ENCODE results near the gene WDFY4.

The WDFY4 gene

GRCh38 chr10:48762064-48763042, 77.7 kb downstream of the WDFY4 start:
- Histone ChIP-seq H3K56ac (ENCODE audit: low read length) (no peak overlapping the region), H3K4ac (ENCODE audit: low read depth, low read length) (no peak overlapping the region), H3K27ac (ENCODE audit: low read depth, low read length) (no peak overlapping the region), H3K79me2 (ENCODE audit: control insufficient read depth, insufficient read depth, low read length) (no peaks in the 10 kb centered on the region), H3K79me1 (ENCODE audit: low read length) (no peaks in the 10 kb centered on the region), H3K4me2 (ENCODE audit: low read length) (no peak overlapping the region), H3K27me3 (ENCODE audit: insufficient read depth, low read length, poor library complexity) (no peaks in the 10 kb centered on the region), H3K4me1 (ENCODE audit: control insufficient read depth, low read depth, low read length) (no peaks in the 10 kb centered on the region), H3K23ac (ENCODE audit: low read length) (no peak overlapping the region), H3K36me3 (ENCODE audit: control insufficient read depth, insufficient read depth, low read length) (no peaks in the 10 kb centered on the region), H2BK15ac (replicated peaks; ENCODE audit: low read depth) (no peak overlapping the region), H2BK5ac (ENCODE audit: low read length) (no peak overlapping the region), H3K9ac (ENCODE audit: low read length) (no peak overlapping the region), H4K5ac (ENCODE audit: low read length) (no peak overlapping the region), H3K4me3 (ENCODE audit: low read length) (no peak overlapping the region), H3K18ac (ENCODE audit: low read length) (no peak overlapping the region), H2BK120ac (ENCODE audit: low read depth, low read length) (no peak overlapping the region), H4K8ac (ENCODE audit: low read depth, low read length) (no peak overlapping the region), H2AK5ac (ENCODE audit: low read length) (no peak overlapping the region)
- DNase-seq = no peak
- WGBS (ENCODE audit: extremely low coverage, insufficient coverage, low lambda C conversion rate) = no CpG with 5 or more reads among the region's 6 CpGs

- no peak overlapping the region for H4K8ac ChIP-seq (ENCODE audit: low read depth, low read length)
- no peak overlapping the region for H3K4me2 ChIP-seq (ENCODE audit: low read length)
- no peak overlapping the region for H4K5ac ChIP-seq (ENCODE audit: low read length)
- no peak overlapping the region for H2BK5ac ChIP-seq (ENCODE audit: low read length)
- H3K56ac ChIP-seq (ENCODE audit: low read length) = no peak overlapping the region
- no peak overlapping the region for H2BK15ac ChIP-seq (replicated peaks; ENCODE audit: low read depth)
- H2AK5ac ChIP-seq (ENCODE audit: low read length) = no peak overlapping the region
- no peak overlapping the region for H3K23ac ChIP-seq (ENCODE audit: low read length)
- H3K27ac ChIP-seq (ENCODE audit: low read depth, low read length) = no peak overlapping the region
- no peaks in the 10 kb centered on the region for H3K36me3 ChIP-seq (ENCODE audit: control insufficient read depth, insufficient read depth, low read length)
- no peak for DNase-seq
- no peak overlapping the region for H3K9ac ChIP-seq (ENCODE audit: low read length)
- H3K4ac ChIP-seq (ENCODE audit: low read depth, low read length) = no peak overlapping the region
- H3K27me3 ChIP-seq (ENCODE audit: insufficient read depth, low read length, poor library complexity) = no peaks in the 10 kb centered on the region
- H3K4me1 ChIP-seq (ENCODE audit: control insufficient read depth, low read depth, low read length) = no peaks in the 10 kb centered on the region
- no peak overlapping the region for H3K18ac ChIP-seq (ENCODE audit: low read length)
- H3K79me1 ChIP-seq (ENCODE audit: low read length) = no peaks in the 10 kb centered on the region
- WGBS (ENCODE audit: extremely low coverage, insufficient coverage, low lambda C conversion rate) = no CpG with 5 or more reads among the region's 5 CpGs
- no peaks in the 10 kb centered on the region for H3K79me2 ChIP-seq (ENCODE audit: control insufficient read depth, insufficient read depth, low read length)
- H2BK120ac ChIP-seq (ENCODE audit: low read depth, low read length) = no peak overlapping the region
- no peak overlapping the region for H3K4me3 ChIP-seq (ENCODE audit: low read length)
Measured at GRCh38 chr10:48763403-48763965, 78.8 kb downstream of the WDFY4 start.

GRCh38 chr10:48764486-48764885, 79.8 kb downstream of the WDFY4 start:
- no peaks in the 10 kb centered on the region for H3K79me2 ChIP-seq (ENCODE audit: control insufficient read depth, insufficient read depth, low read length)
- H3K27me3 ChIP-seq (ENCODE audit: insufficient read depth, low read length, poor library complexity) = no peaks in the 10 kb centered on the region
- DNase-seq = no peak
- WGBS (ENCODE audit: extremely low coverage, insufficient coverage, low lambda C conversion rate) = no CpG with 5 or more reads among the region's 4 CpGs
- H2BK15ac ChIP-seq (replicated peaks; ENCODE audit: low read depth) = no peak overlapping the region
- H3K4me3 ChIP-seq (ENCODE audit: low read length) = no peak overlapping the region
- no peak overlapping the region for H2BK5ac ChIP-seq (ENCODE audit: low read length)
- no peak overlapping the region for H2BK120ac ChIP-seq (ENCODE audit: low read depth, low read length)
- H4K5ac ChIP-seq (ENCODE audit: low read length) = no peak overlapping the region
- no peaks in the 10 kb centered on the region for H3K79me1 ChIP-seq (ENCODE audit: low read length)
- no peak overlapping the region for H3K27ac ChIP-seq (ENCODE audit: low read depth, low read length)
- no peak overlapping the region for H3K56ac ChIP-seq (ENCODE audit: low read length)
- no peaks in the 10 kb centered on the region for H3K36me3 ChIP-seq (ENCODE audit: control insufficient read depth, insufficient read depth, low read length)
- H3K23ac ChIP-seq (ENCODE audit: low read length) = no peak overlapping the region
- no peak overlapping the region for H3K18ac ChIP-seq (ENCODE audit: low read length)
- H4K8ac ChIP-seq (ENCODE audit: low read depth, low read length) = no peak overlapping the region
- no peak overlapping the region for H3K4me2 ChIP-seq (ENCODE audit: low read length)
- H3K4me1 ChIP-seq (ENCODE audit: control insufficient read depth, low read depth, low read length) = no peaks in the 10 kb centered on the region
- no peak overlapping the region for H3K4ac ChIP-seq (ENCODE audit: low read depth, low read length)
- no peak overlapping the region for H3K9ac ChIP-seq (ENCODE audit: low read length)
- no peak overlapping the region for H2AK5ac ChIP-seq (ENCODE audit: low read length)

- no peak overlapping the region for H3K9ac ChIP-seq (ENCODE audit: low read length)
- no peaks in the 10 kb centered on the region for H3K79me2 ChIP-seq (ENCODE audit: control insufficient read depth, insufficient read depth, low read length)
- H4K5ac ChIP-seq (ENCODE audit: low read length) = no peak overlapping the region
- H4K8ac ChIP-seq (ENCODE audit: low read depth, low read length) = no peak overlapping the region
- DNase-seq = no peak
- H2BK15ac ChIP-seq (replicated peaks; ENCODE audit: low read depth) = no peak overlapping the region
- no peak overlapping the region for H3K4ac ChIP-seq (ENCODE audit: low read depth, low read length)
- no CpG with 5 or more reads among the region's 1 CpG for WGBS (ENCODE audit: extremely low coverage, insufficient coverage, low lambda C conversion rate)
- H2BK120ac ChIP-seq (ENCODE audit: low read depth, low read length) = no peak overlapping the region
- H3K4me2 ChIP-seq (ENCODE audit: low read length) = no peak overlapping the region
- no peak overlapping the region for H3K56ac ChIP-seq (ENCODE audit: low read length)
- no peaks in the 10 kb centered on the region for H3K79me1 ChIP-seq (ENCODE audit: low read length)
- H3K23ac ChIP-seq (ENCODE audit: low read length) = no peak overlapping the region
- H2AK5ac ChIP-seq (ENCODE audit: low read length) = no peak overlapping the region
- H3K4me3 ChIP-seq (ENCODE audit: low read length) = no peak overlapping the region
- H3K27me3 ChIP-seq (ENCODE audit: insufficient read depth, low read length, poor library complexity) = no peaks in the 10 kb centered on the region
- H3K18ac ChIP-seq (ENCODE audit: low read length) = no peak overlapping the region
- H3K36me3 ChIP-seq (ENCODE audit: control insufficient read depth, insufficient read depth, low read length) = no peaks in the 10 kb centered on the region
- no peaks in the 10 kb centered on the region for H3K4me1 ChIP-seq (ENCODE audit: control insufficient read depth, low read depth, low read length)
- no peak overlapping the region for H3K27ac ChIP-seq (ENCODE audit: low read depth, low read length)
- no peak overlapping the region for H2BK5ac ChIP-seq (ENCODE audit: low read length)
Measured at GRCh38 chr10:48765039-48765438, 80.4 kb downstream of the WDFY4 start.

GRCh38 chr10:48765527-48765926, 80.9 kb downstream of the WDFY4 start:
- no peaks in the 10 kb centered on the region for H3K4me1 ChIP-seq (ENCODE audit: control insufficient read depth, low read depth, low read length)
- H4K5ac ChIP-seq (ENCODE audit: low read length) = no peak overlapping the region
- no peak overlapping the region for H2AK5ac ChIP-seq (ENCODE audit: low read length)
- no peak overlapping the region for H3K18ac ChIP-seq (ENCODE audit: low read length)
- H2BK5ac ChIP-seq (ENCODE audit: low read length) = no peak overlapping the region
- no peak overlapping the region for H3K23ac ChIP-seq (ENCODE audit: low read length)
- WGBS (ENCODE audit: extremely low coverage, insufficient coverage, low lambda C conversion rate) = no CpG with 5 or more reads among the region's 4 CpGs
- no peak overlapping the region for H4K8ac ChIP-seq (ENCODE audit: low read depth, low read length)
- H3K9ac ChIP-seq (ENCODE audit: low read length) = no peak overlapping the region
- H3K56ac ChIP-seq (ENCODE audit: low read length) = no peak overlapping the region
- H2BK15ac ChIP-seq (replicated peaks; ENCODE audit: low read depth) = no peak overlapping the region
- H3K4me3 ChIP-seq (ENCODE audit: low read length) = no peak overlapping the region
- no peaks in the 10 kb centered on the region for H3K27me3 ChIP-seq (ENCODE audit: insufficient read depth, low read length, poor library complexity)
- no peaks in the 10 kb centered on the region for H3K79me1 ChIP-seq (ENCODE audit: low read length)
- no peak overlapping the region for H3K4ac ChIP-seq (ENCODE audit: low read depth, low read length)
- H3K36me3 ChIP-seq (ENCODE audit: control insufficient read depth, insufficient read depth, low read length) = no peaks in the 10 kb centered on the region
- no peak overlapping the region for H2BK120ac ChIP-seq (ENCODE audit: low read depth, low read length)
- no peak overlapping the region for H3K27ac ChIP-seq (ENCODE audit: low read depth, low read length)
- no peak overlapping the region for H3K4me2 ChIP-seq (ENCODE audit: low read length)
- H3K79me2 ChIP-seq (ENCODE audit: control insufficient read depth, insufficient read depth, low read length) = no peaks in the 10 kb centered on the region
- no peak for DNase-seq

Data from mesendoderm (in vitro differentiated cells).